Retinal pigment epithelial cell (primary cell): ENCODE measurements around the gene TYW5.
"Not testable (repeated sequence)": the region's sequence is repeated elsewhere in the genome, so short reads cannot be mapped to it uniquely, and the experiment has no call there.

Experiments
- DNase-seq: peaks from one replicate; pipeline ENCODE4 v3.0.0-alpha.2; 2010; ENCODE audit warnings: low read depth
- H3K4me3 ChIP-seq: 2 replicates; pipeline ENCODE4 v1.5.1; 2011; ENCODE audit warnings: mild to moderate bottlenecking, low read length, control low read depth, moderate library complexity
- TF ChIP-seq, protein P1 (sequence below): conservative IDR thresholded peaks from 2 replicates; pipeline ENCODE4 v1.5.1; 2011; ENCODE audit warnings: low read depth, low read length, control low read depth, inconsistent platforms

The TYW5 gene

DNA sequence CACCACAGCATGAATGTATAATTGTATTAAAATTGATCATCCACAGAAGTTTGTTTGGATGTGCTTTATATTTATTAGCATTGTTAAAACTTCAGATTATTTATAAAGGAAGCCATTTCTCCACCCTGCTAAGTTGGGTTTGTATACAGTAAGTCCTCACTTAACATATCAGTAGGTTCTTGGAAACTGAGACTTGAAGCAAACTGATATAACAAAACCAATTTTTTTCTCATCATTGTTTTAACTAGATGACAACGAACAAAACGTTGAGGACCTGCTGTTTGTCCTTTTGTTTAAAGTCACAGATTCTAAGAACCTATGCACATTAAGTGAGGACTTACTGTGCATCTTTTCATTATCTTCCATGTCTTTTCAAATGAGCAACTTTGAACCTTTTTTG, 27.1 kb downstream of the TYW5 start:
- TF ChIP-seq, protein P1, sequence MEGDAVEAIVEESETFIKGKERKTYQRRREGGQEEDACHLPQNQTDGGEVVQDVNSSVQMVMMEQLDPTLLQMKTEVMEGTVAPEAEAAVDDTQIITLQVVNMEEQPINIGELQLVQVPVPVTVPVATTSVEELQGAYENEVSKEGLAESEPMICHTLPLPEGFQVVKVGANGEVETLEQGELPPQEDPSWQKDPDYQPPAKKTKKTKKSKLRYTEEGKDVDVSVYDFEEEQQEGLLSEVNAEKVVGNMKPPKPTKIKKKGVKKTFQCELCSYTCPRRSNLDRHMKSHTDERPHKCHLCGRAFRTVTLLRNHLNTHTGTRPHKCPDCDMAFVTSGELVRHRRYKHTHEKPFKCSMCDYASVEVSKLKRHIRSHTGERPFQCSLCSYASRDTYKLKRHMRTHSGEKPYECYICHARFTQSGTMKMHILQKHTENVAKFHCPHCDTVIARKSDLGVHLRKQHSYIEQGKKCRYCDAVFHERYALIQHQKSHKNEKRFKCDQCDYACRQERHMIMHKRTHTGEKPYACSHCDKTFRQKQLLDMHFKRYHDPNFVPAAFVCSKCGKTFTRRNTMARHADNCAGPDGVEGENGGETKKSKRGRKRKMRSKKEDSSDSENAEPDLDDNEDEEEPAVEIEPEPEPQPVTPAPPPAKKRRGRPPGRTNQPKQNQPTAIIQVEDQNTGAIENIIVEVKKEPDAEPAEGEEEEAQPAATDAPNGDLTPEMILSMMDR: no peak
- H3K4me3 ChIP-seq: no peak overlapping the region
- DNase-seq: no peak

DNA sequence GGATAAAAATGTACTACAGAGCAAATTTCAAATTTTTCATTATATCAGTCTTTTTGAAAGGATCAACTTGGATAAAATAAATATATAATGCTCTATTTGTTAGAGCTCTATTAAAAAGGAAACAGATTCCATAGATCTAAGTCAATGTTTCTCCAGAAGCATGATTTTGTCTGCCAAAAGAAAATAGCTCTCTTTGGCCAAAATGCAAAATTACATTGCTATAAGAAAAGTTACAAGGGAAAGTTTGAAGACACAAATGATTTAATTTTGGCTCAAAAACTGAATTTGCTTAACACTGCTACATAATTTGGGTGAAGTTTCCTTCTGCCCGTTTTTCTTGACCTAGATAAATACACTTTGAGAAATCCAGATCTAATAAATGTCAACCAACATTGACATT, 28.5 kb downstream of the TYW5 start:
- no peak overlapping the region for H3K4me3 ChIP-seq
- DNase-seq: no peak
- TF ChIP-seq, protein P1: no peak

DNA sequence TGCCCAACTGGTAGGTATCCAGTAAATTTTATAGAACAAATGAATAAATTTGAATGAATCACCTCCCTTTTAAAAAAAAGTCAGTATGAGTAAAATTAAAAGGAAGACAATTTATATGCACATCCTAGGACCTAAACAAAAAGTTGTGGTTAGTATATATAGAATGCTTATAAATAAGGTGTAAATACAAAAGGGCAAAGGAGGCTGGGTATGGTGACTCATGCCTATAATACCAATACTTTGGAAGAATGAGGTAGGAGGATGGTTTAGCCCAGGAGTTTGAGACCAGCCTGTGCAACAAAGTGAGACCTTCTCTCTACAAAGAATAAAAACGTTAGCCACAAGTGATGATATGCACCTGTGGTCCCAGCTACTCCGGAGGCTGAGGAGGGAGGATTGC, 31.4 kb downstream of the TYW5 start:
- DNase-seq: no peak
- no peak overlapping the region for H3K4me3 ChIP-seq
- TF ChIP-seq, protein P1: no peak

DNA sequence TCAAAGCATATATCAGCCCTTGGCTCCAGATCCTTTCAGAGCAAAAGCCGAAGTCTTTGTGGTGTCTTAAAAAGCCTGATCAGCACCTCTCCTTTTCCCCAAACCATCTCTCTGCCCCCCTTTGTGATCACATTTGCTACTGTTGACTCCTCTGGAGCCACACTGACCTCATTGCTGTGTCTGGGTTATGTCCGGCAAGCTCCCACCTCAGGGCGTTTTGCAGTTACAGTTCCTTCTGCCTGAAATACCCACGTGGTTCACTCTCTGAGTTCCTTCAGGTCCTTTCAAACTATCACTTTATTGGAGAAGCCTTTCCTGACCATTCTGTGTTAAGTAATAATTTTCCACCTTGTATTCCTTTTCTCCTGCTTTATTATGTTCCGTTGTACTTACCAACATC, 32.4 kb downstream of the TYW5 start:
- TF ChIP-seq, protein P1: no peak
- no peak overlapping the region for H3K4me3 ChIP-seq
- DNase-seq: no peak

DNA sequence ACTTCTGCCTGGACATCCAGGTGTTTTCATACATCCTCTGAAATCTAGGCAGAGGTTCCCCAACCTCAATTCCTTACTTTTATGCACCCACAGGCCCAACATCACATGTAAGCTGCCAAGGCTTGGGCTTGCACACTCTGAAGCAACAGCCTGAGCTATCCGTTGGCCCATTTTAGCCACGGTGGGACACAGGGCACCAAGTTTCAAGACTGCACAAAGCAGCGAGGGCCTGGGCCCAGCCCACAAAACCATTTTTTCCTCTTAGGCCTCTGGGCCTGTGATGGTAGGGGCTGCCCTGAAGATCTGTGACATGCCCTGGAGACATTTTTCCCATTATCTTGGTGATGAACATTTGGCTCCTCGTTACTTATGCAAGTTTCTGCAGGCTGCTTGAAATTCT, 38.3 kb downstream of the TYW5 start:
- no peak for DNase-seq
- H3K4me3 ChIP-seq: no peak overlapping the region
- TF ChIP-seq, protein P1: no peak

DNA sequence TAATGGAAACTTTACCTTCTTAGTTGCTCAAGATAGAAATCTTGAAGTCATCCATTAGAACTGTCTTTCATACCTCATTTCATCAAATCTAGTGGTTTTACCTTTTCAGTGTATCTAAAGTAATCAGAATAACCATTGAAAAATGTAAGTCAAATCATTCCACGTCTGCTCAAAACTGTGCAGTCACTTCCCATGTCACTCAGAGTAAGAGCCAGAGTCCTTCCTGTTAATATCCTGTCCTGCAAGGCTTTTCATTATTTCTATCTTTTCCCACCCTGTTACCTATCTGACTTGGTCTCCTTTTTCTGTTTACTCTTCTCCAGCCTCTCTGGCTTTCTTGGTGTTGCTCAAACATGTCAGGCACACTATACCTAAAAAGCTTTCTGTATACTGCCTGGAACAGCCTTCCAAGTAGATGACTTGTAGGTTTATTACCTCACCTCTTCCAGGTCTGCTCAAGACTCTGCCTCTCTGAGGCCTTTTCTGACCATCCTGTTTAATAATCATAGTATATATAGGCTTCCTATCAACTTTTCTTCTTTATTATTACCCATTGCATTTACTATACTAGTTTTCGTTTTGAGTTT, 40.8 kb downstream of the TYW5 start:
- DNase-seq: no peak
- no peak overlapping the region for H3K4me3 ChIP-seq
- TF ChIP-seq, protein P1: no peak

DNA sequence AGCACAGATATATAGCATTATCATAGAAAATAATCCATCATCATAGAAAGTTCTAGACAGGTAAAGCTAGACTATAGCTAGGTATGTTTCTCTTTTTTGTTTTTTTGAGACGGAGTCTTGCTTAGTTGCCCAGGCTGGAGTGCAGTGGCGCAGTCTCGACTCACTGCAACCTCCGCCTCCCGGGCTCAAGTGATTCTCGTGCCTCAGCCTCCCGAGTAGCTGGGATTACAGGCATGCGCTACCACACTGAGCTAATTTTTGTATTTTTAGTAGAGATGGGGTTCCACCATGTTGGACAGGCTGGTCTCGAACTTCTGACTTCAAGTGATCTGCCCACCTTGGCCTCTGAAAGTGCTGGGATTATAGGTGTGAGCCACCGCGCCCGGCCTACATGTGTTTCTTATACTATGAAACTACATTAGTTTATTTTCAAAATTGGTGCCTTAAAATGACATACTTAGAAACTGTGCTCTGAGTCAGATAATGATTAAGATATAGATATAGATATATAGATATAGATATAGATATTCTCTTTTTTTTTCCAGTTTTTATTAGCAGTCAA, 42.7 kb downstream of the TYW5 start:
- peak overlapping the region; percentile 81 for H3K4me3 ChIP-seq
- DNase-seq: not testable (repeated sequence)

DNA sequence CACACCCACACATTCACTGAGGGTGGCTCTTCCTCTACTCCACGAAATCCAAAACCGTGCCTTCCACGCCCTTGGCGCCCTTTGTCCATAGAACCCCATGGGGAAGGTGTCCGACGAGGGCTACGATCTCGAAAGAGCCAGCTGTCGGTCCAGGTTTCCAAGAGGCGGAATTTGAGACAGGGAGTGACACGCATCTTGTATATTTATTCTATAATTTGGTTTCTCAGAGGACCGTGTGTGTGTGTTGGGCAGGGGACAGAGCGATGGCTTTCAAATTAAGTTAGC, 43.5 kb downstream of the TYW5 start:
- no peak for DNase-seq
- TF ChIP-seq, protein P1: no peak
- H3K4me3 ChIP-seq: peak overlapping the region; percentile 81
